Esophagus muscularis mucosa (tissue), 4 donors: Measurements from ENCODE around the gene MPHOSPH8. TPM values are rescaled to one million over a fixed set of nuclear protein-coding genes. Genes with fewer than 3 reads are reported as not detected.

Experiments
- DNase-seq: peaks from one replicate; pipeline ENCODE4 v3.0.0-alpha.2; 2017; ENCODE audit errors: extremely low spot score
- H3K27ac ChIP-seq, 4 donors: fragments of 200-600 bp; sonication (generic); replicated peaks in 1 of 4; 1 replicate in 3 of 4; 2 replicates in 1 of 4; pipeline ENCODE4 v1.5.1; 2016 to 2019; ENCODE audit warnings: mild to moderate bottlenecking in 1 of 4
- H3K27me3 ChIP-seq, 4 donors: fragments of 200-600 bp; sonication (generic); one replicate each; pipeline versions ENCODE4 v1.5.1 to v1.6.0; 2016 to 2019
- H3K36me3 ChIP-seq, 4 donors: fragments of 200-600 bp; sonication (generic); one replicate each; pipeline ENCODE4 v1.5.1; 2016 to 2019
- H3K4me1 ChIP-seq, 4 donors: fragments of 200-600 bp; sonication (generic); one replicate each; pipeline ENCODE4 v1.5.1; 2016 to 2019
- H3K4me3 ChIP-seq, 4 donors: fragments of 200-600 bp; sonication (generic); 1 replicate in 2 of 4; 2 replicates in 2 of 4; pipeline ENCODE4 v1.5.1; 2016 to 2019; ENCODE audit warnings: mild to moderate bottlenecking in 4 of 4, moderate library complexity in 1 of 4
- H3K9me3 ChIP-seq, 4 donors: fragments of 200-600 bp; sonication (generic); 1 replicate in 3 of 4; 2 replicates in 1 of 4; pipeline ENCODE4 v1.5.1; 2016 to 2019
- EP300 ChIP-seq: sonication (generic); formaldehyde crosslinking; IDR thresholded peaks from one replicate; pipeline ENCODE4 v1.6.1; 2017; ENCODE audit warnings: antibody characterized with exemption
- POLR2A ChIP-seq: fragments of 450-650 bp; IDR thresholded peaks from one replicate; pipeline ENCODE4 v1.6.1; 2017; ENCODE audit warnings: antibody characterized with exemption, moderate library complexity, mild to moderate bottlenecking, low read depth
- POLR2AphosphoS5 ChIP-seq, 2 donors: sonication (generic); formaldehyde crosslinking; IDR thresholded peaks; one replicate each; pipeline ENCODE4 v1.6.1; 2017; ENCODE audit warnings: antibody characterized with exemption in 2 of 2
- WGBS: methylation state at CpG from one replicate; pipeline ENCODE4 v1.1.5; 2018; 5-methylcytosine and 5-hydroxymethylcytosine counted together
- intact Hi-C: fragments of 100-400 bp; cut with DNase I; formaldehyde crosslinking; loops from one replicate; pipeline ENCODE4 v1.15.1; 2023
- total RNA-seq, 4 donors: library from RNA; depleted of rRNA; stranded (reverse); fragments of >200 nt; gene quantifications; one replicate each; pipeline versions ENCODE4 v1.1.0 to v1.2.1, GENCODE V29; 2016
- TF ChIP-seq, protein P1 (sequence below), 3 experiments: fragments of 200-600 bp in 2 of 3; fragments of 450-650 bp in 1 of 3; sonication (generic) in 2 of 3; IDR thresholded peaks; one replicate each; pipeline ENCODE4 v1.5.1; 2017 to 2019; ENCODE audit warnings: antibody characterized with exemption in 3 of 3, mild to moderate bottlenecking in 2 of 3, moderate library complexity in 1 of 3

The MPHOSPH8 gene
- total RNA-seq, 4 donors from 2014 or later, result 34.1 to 40.3 (median 39.0) TPM

- WGBS, result 83% methylated on average over 4 of the region's 5 CpGs
- Histone ChIP-seq H3K36me3 (no peaks in the 10 kb centered on the region), H3K9me3 (no peaks in the 10 kb centered on the region), H3K4me1 (peaks cover 0 to 13% (median 11%) of the 10 kb centered on the region in 4 donors), H3K4me3 (no peak overlapping the region), H3K27me3 (peaks cover 0 to 37% (median 6%) of the 10 kb centered on the region in 4 donors), H3K27ac (no peak overlapping the region)
- TF ChIP-seq, protein P1, sequence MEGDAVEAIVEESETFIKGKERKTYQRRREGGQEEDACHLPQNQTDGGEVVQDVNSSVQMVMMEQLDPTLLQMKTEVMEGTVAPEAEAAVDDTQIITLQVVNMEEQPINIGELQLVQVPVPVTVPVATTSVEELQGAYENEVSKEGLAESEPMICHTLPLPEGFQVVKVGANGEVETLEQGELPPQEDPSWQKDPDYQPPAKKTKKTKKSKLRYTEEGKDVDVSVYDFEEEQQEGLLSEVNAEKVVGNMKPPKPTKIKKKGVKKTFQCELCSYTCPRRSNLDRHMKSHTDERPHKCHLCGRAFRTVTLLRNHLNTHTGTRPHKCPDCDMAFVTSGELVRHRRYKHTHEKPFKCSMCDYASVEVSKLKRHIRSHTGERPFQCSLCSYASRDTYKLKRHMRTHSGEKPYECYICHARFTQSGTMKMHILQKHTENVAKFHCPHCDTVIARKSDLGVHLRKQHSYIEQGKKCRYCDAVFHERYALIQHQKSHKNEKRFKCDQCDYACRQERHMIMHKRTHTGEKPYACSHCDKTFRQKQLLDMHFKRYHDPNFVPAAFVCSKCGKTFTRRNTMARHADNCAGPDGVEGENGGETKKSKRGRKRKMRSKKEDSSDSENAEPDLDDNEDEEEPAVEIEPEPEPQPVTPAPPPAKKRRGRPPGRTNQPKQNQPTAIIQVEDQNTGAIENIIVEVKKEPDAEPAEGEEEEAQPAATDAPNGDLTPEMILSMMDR (IDR thresholded peaks at IDR 0.05), result no peak
- TF ChIP-seq POLR2A, result no peak
- TF ChIP-seq POLR2AphosphoS5 (IDR thresholded peaks at IDR 0.05), result no peak
- TF ChIP-seq EP300, result no peak
- intact Hi-C loops, result no loop called here
- DNase-seq, result no peak
These were observed 35.9 kb upstream of the MPHOSPH8 start for GRCh38 chr13:19597523-19597922.

DNA sequence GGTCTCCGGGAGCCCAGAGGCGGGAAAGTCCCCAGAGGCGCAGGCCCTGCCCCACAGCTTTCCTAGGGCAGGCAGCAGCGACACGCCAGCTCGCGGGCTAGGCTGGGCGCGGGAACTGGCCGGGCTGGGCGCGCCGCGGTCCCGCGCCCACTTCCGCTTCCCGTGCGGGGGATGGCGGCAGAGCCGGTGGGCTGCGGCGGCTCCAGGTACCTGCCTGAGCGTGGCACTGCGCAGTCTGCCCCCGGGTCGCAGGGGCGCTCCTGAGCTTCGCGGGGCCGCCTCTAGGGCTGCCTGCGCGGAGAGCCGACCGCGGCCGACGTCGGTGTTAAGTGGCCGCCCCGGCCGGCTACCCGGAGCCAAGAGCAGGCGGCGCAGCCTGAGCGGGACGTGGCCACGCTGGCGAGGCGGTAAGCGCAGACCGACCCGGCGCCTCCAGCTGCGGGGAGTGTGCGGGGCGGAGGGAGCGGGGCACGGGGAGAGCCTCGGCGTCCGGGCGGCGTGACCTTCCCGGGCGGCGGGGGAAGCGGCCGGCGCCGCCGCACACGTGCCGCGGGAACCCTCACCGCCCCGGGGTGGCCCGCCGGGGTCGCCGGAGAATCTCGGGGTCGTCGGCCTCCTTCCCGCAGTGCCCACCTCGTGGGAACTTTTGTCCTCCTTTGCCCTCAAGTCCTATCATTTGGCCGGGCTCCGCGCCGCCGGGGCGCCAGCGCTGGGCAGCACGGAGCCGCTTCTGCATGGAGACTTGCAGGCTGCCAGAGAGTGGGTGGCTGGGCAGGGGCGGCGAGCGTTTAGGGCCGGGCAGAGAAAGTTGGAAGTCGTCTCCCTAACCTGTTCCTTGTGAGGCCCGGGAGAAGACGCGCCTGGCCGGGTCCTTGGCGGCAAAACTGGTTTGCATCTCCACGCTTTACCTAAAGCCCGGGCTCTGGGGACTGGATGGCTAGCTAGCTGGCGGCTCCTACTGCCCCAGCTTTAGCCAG lies 31.4 kb upstream of the MPHOSPH8 start:
- no peak for TF ChIP-seq POLR2A
- TF ChIP-seq POLR2AphosphoS5 (IDR thresholded peaks at IDR 0.05), result no peak
- TF ChIP-seq, protein P1 (IDR thresholded peaks at IDR 0.05), result no peak
- no peak for TF ChIP-seq EP300
- H3K27ac ChIP-seq, result no peak overlapping the region
- no peak for DNase-seq
- H3K36me3 ChIP-seq, result no peaks in the 10 kb centered on the region
- H3K4me3 ChIP-seq, result peak overlapping the region; percentile 61 to 75 (median 64)
- WGBS, result 12% methylated on average over 10 of the region's 108 CpGs
- peaks cover 0 to 17% (median 15%) of the 10 kb centered on the region in 4 donors for H3K4me1 ChIP-seq
- H3K9me3 ChIP-seq, result no peaks in the 10 kb centered on the region
- H3K27me3 ChIP-seq, result peaks cover 0 to 59% (median 9%) of the 10 kb centered on the region in 4 donors
- intact Hi-C loops, result no loop called here

- intact Hi-C loops, result no loop called here
- H3K36me3 ChIP-seq, result no peaks in the 10 kb centered on the region
- WGBS, result 93% methylated on average over 4 of the region's 6 CpGs
These were observed 29.2 kb upstream of the MPHOSPH8 start for GRCh38 chr13:19604306-19604705.

GRCh38 chr13:19605161-19605955 lies 28.1 kb upstream of the MPHOSPH8 start:
- Histone ChIP-seq H3K4me3 (no peak overlapping the region), H3K4me1 (peaks cover 0 to 17% (median 15%) of the 10 kb centered on the region in 4 donors), H3K27me3 (peaks cover 0 to 38% (median 9%) of the 10 kb centered on the region in 4 donors), H3K9me3 (no peaks in the 10 kb centered on the region), H3K36me3 (no peaks in the 10 kb centered on the region), H3K27ac (no peak overlapping the region)
- 96% methylated on average over 7 of the region's 7 CpGs for WGBS
- DNase-seq, result no peak
- TF ChIP-seq, protein P1 (IDR thresholded peaks at IDR 0.05), result no peak
- TF ChIP-seq EP300 (no peak), POLR2A (no peak), POLR2AphosphoS5 (IDR thresholded peaks at IDR 0.05) (no peak)
- intact Hi-C loops, result no loop called here

More at GRCh38 chr13:19604306-19604705, 29.2 kb upstream of the MPHOSPH8 start:
- TF ChIP-seq, protein P1 (IDR thresholded peaks at IDR 0.05), result no peak
- TF ChIP-seq EP300, result no peak
- TF ChIP-seq POLR2A, result no peak
- TF ChIP-seq POLR2AphosphoS5 (IDR thresholded peaks at IDR 0.05), result no peak
- no peak overlapping the region for H3K27ac ChIP-seq
- no peak for DNase-seq
- H3K27me3 ChIP-seq, result peaks cover 0 to 45% (median 9%) of the 10 kb centered on the region in 4 donors
- H3K4me3 ChIP-seq, result no peak overlapping the region
- peaks cover 0 to 17% (median 15%) of the 10 kb centered on the region in 4 donors for H3K4me1 ChIP-seq
- H3K9me3 ChIP-seq, result no peaks in the 10 kb centered on the region
